Gastroesophageal sphincter (tissue), 3 donors: ENCODE data around the gene RPL29.

Source experiments
- EP300 ChIP-seq: sonication (generic); formaldehyde crosslinking; IDR thresholded peaks from one replicate; pipeline ENCODE4 v1.6.1; 2017; ENCODE audit warnings: antibody characterized with exemption, mild to moderate bottlenecking
- POLR2A ChIP-seq, 2 donors: fragments of 450-650 bp; IDR thresholded peaks; one replicate each; pipeline ENCODE4 v1.6.1; 2017; ENCODE audit warnings: antibody characterized with exemption in 2 of 2, mild to moderate bottlenecking in 2 of 2, moderate library complexity in 1 of 2
- TF ChIP-seq, protein P1 (sequence below), 4 experiments: fragments of 200-600 bp in 2 of 4; fragments of 450-650 bp in 2 of 4; sonication (generic) in 1 of 4; IDR thresholded peaks; one replicate each; pipeline ENCODE4 v1.5.1; 2017 to 2019; ENCODE audit warnings: antibody characterized with exemption in 4 of 4, mild to moderate bottlenecking in 2 of 4, moderate library complexity in 2 of 4

DNA sequence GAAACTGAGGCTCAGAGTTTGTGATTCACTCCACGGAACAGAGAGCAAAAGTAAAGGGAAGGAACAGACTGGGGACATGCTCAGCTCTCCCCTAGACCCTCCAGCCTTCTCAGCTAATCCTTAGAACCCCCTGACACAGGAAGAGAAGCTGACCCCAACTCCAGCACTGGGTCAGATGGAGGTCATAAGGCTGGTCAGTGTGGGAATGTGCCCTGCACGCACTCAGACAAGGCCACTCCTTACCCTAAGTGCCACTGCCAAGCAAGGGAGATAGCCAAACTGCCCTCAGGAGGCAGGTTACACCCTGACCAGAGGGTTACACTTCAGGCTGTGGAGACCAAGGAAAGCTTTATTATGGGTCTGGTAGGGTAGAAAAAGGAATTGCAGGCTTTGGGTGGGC, 1.2 kb downstream of the RPL29 start:
- TF ChIP-seq, protein P1, sequence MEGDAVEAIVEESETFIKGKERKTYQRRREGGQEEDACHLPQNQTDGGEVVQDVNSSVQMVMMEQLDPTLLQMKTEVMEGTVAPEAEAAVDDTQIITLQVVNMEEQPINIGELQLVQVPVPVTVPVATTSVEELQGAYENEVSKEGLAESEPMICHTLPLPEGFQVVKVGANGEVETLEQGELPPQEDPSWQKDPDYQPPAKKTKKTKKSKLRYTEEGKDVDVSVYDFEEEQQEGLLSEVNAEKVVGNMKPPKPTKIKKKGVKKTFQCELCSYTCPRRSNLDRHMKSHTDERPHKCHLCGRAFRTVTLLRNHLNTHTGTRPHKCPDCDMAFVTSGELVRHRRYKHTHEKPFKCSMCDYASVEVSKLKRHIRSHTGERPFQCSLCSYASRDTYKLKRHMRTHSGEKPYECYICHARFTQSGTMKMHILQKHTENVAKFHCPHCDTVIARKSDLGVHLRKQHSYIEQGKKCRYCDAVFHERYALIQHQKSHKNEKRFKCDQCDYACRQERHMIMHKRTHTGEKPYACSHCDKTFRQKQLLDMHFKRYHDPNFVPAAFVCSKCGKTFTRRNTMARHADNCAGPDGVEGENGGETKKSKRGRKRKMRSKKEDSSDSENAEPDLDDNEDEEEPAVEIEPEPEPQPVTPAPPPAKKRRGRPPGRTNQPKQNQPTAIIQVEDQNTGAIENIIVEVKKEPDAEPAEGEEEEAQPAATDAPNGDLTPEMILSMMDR (IDR thresholded peaks at IDR 0.05) = no peak
- TF ChIP-seq EP300 (no peak), POLR2A (IDR thresholded peaks at IDR 0.05) (no peak)
